MM.1S (cell line): Measurements from ENCODE around the gene TMEM154.
A peak's percentile ranks its signal among the peaks of the same experiment; 100 is the strongest.

ENCODE experiments used
- DNase-seq: peaks from one replicate; pipeline ENCODE4 v3.0.0-alpha.2; 2015
- H2AFZ ChIP-seq: fragments of 300-600 bp; sonication (generic); 2 replicates; pipeline ENCODE4 v1.6.0; 2016; ENCODE audit warnings: antibody characterized with exemption, low read length
- H3F3A ChIP-seq: fragments of 300-600 bp; sonication (generic); 2 replicates; pipeline ENCODE4 v1.6.1; 2016; ENCODE audit warnings: mild to moderate bottlenecking, antibody characterized with exemption, low read length, moderate library complexity, mixed read lengths; ENCODE audit not compliant: insufficient read depth
- H3K27ac ChIP-seq: fragments of 300-600 bp; sonication (generic); 2 replicates; pipeline ENCODE4 v1.5.1; 2016; ENCODE audit warnings: mild to moderate bottlenecking, low read length
- H3K27me3 ChIP-seq: fragments of 300-600 bp; sonication (generic); replicated peaks from 2 replicates; pipeline ENCODE4 v1.6.0; 2016; ENCODE audit warnings: low read length; ENCODE audit not compliant: insufficient read depth
- H3K36me3 ChIP-seq: fragments of 300-600 bp; sonication (generic); replicated peaks from 2 replicates; pipeline ENCODE4 v1.6.1; 2016; ENCODE audit warnings: mild to moderate bottlenecking, low read length, mixed read lengths; ENCODE audit not compliant: insufficient read depth
- H3K4me1 ChIP-seq: fragments of 300-600 bp; sonication (generic); 2 replicates; pipeline ENCODE4 v1.6.1; 2016; ENCODE audit warnings: low read length, mixed read lengths
- H3K4me2 ChIP-seq: fragments of 300-600 bp; sonication (generic); 2 replicates; pipeline ENCODE4 v1.6.0; 2016; ENCODE audit warnings: low read depth, low read length
- H3K4me3 ChIP-seq: fragments of 300-600 bp; sonication (generic); 2 replicates; pipeline ENCODE4 v1.5.1; 2016; ENCODE audit warnings: low read length, mixed read lengths
- H3K79me2 ChIP-seq: fragments of 300-600 bp; sonication (generic); 2 replicates; pipeline ENCODE4 v1.6.1; 2016; ENCODE audit warnings: mixed run types, low read length, mixed read lengths
- H3K9ac ChIP-seq: fragments of 300-600 bp; sonication (generic); 2 replicates; pipeline ENCODE4 v1.6.1; 2016; ENCODE audit warnings: low read length, mixed read lengths
- H3K9me2 ChIP-seq: fragments of 300-600 bp; sonication (generic); replicated peaks from 2 replicates; pipeline ENCODE4 v1.6.1; 2016; ENCODE audit warnings: mild to moderate bottlenecking, low read length, mixed read lengths; ENCODE audit not compliant: insufficient read depth
- H3K9me3 ChIP-seq: fragments of 300-600 bp; sonication (generic); replicated peaks from 2 replicates; pipeline ENCODE4 v1.6.1; 2016; ENCODE audit warnings: mild to moderate bottlenecking, low read length, mixed read lengths; ENCODE audit not compliant: insufficient read depth
- H4K20me1 ChIP-seq: fragments of 300-600 bp; sonication (generic); 2 replicates; pipeline ENCODE4 v1.6.1; 2016; ENCODE audit warnings: mild to moderate bottlenecking, low read length, moderate library complexity, mixed read lengths; ENCODE audit not compliant: insufficient read depth
- CTCF ChIP-seq: fragments of 300-600 bp; sonication (generic); IDR thresholded peaks from 2 replicates; pipeline ENCODE4 v1.5.1; 2016; ENCODE audit warnings: antibody characterized with exemption, low read length, mixed read lengths
- EZH2 ChIP-seq: fragments of 300-600 bp; sonication (generic); optimal IDR thresholded peaks from 2 replicates; pipeline ENCODE3; 2017; ENCODE audit warnings: low read depth, mild to moderate bottlenecking, antibody characterized with exemption, low read length, mixed read lengths
- EZH2phosphoT487 ChIP-seq: fragments of 300-600 bp; sonication (generic); IDR thresholded peaks from 2 replicates; pipeline ENCODE4 v1.6.1; 2018; ENCODE audit warnings: antibody characterized with exemption, low read length

TMEM154 gene

GRCh38 chr4:152659806-152660205, 20.0 kb downstream of the TMEM154 start:
- Histone ChIP-seq H2AFZ (no peak overlapping the region), H4K20me1 (no peaks in the 10 kb centered on the region), H3F3A (peaks cover 46% of the 10 kb centered on the region), H3K9me2 (no peaks in the 10 kb centered on the region), H3K4me2 (peak overlapping the region; percentile 96), H3K4me3 (peak overlapping the region; percentile 42; the same call in 1 of the 2 replicates), H3K9ac (no peak overlapping the region), H3K9me3 (no peaks in the 10 kb centered on the region; the same call in 1 of the 2 replicates), H3K27ac (peak overlapping the region; percentile 88), H3K36me3 (0 out of 2 replicates have a peak, but pooled peaks cover 5% of the 10 kb centered on the region), H3K79me2 (peaks cover 35% of the 10 kb centered on the region), H3K27me3 (no peaks in the 10 kb centered on the region), H3K4me1 (peaks cover 54% of the 10 kb centered on the region)
- DNase-seq, result peak; percentile 89
- no peak for TF ChIP-seq EZH2
- TF ChIP-seq CTCF, result no peak

- H3K9me3 ChIP-seq, result no peaks in the 10 kb centered on the region; the same call in 1 of the 2 replicates
- no peak for DNase-seq
- H3K9me2 ChIP-seq, result no peaks in the 10 kb centered on the region
- H3K27ac ChIP-seq, result no peak overlapping the region
- no peak overlapping the region for H3K9ac ChIP-seq
- peaks cover 32% of the 10 kb centered on the region for H3K79me2 ChIP-seq
- H3K27me3 ChIP-seq, result no peaks in the 10 kb centered on the region
- H3K4me1 ChIP-seq, result peaks cover 41% of the 10 kb centered on the region
- 0 out of 2 replicates have a peak, but pooled peaks cover 5% of the 10 kb centered on the region for H3K36me3 ChIP-seq
- H3K4me3 ChIP-seq, result no peak overlapping the region
- TF ChIP-seq EZH2phosphoT487 (no peak), CTCF (no peak), EZH2 (no peak)
- H3K4me2 ChIP-seq, result no peak overlapping the region
- no peak overlapping the region for H2AFZ ChIP-seq
- no peaks in the 10 kb centered on the region for H4K20me1 ChIP-seq
- H3F3A ChIP-seq, result peaks cover 31% of the 10 kb centered on the region
These were observed 22.1 kb downstream of the TMEM154 start for GRCh38 chr4:152657657-152658056.

- Histone ChIP-seq H3K9me3 (no peaks in the 10 kb centered on the region; the same call in 1 of the 2 replicates), H3K79me2 (peaks cover 24% of the 10 kb centered on the region), H3K9ac (no peak overlapping the region), H3K4me3 (no peak overlapping the region), H3K4me2 (no peak overlapping the region), H3K36me3 (0 out of 2 replicates have a peak, but pooled peaks cover 5% of the 10 kb centered on the region), H3K4me1 (peaks cover 40% of the 10 kb centered on the region), H3K27ac (no peak overlapping the region), H4K20me1 (no peaks in the 10 kb centered on the region), H3K27me3 (no peaks in the 10 kb centered on the region), H3K9me2 (no peaks in the 10 kb centered on the region), H3F3A (peaks cover 30% of the 10 kb centered on the region), H2AFZ (no peak overlapping the region)
- no peak for TF ChIP-seq CTCF
- no peak for TF ChIP-seq EZH2phosphoT487
- no peak for TF ChIP-seq EZH2
- no peak for DNase-seq
These were observed 24.3 kb downstream of the TMEM154 start for GRCh38 chr4:152655272-152656129.
